MCF 10A (cell line): ENCODE results near the gene CHKB. TPM values are rescaled to one million over a fixed set of nuclear protein-coding genes. Genes with fewer than 3 reads are reported as not detected.

Experiments used
- BruUV-seq: library from RNA; stranded (reverse); fragments of 400-500 nt; replicated peaks from 2 replicates; lab custom pipeline; 2021; lab: Mats Ljungman, UMichigan
- CTCF ChIA-PET: fragments of 300-600 bp; sonication (Branson Sonifier 250); formaldehyde crosslinking; extraction: SDS; loops from one replicate; lab custom pipeline; 2021; ENCODE audit warnings: antibody characterized with exemption, inconsistent platforms; lab: Yijun Ruan, JAX
- POLR2A ChIA-PET: fragments of 300-600, 350-650 bp; sonication (Branson Sonifier 250); formaldehyde crosslinking; extraction: SDS; loops from one replicate; lab custom pipeline; 2020; ENCODE audit warnings: antibody characterized with exemption, inconsistent platforms; lab: Yijun Ruan, JAX
- DNase-seq: peaks from one replicate; pipeline ENCODE4 v3.0.0-alpha.2; 2018; ENCODE audit not compliant: unreplicated experiment
- H3K27ac Mint-ChIP-seq: one replicate; pipeline ENCODE4 v1.8.0; 2022; ENCODE audit warnings: mild to moderate bottlenecking, low read depth, mixed read lengths; ENCODE audit not compliant: unreplicated experiment
- H3K27me3 Mint-ChIP-seq: one replicate; pipeline ENCODE4 v1.8.0; 2022; ENCODE audit warnings: mixed read lengths; ENCODE audit not compliant: insufficient read depth, unreplicated experiment
- H3K36me3 Mint-ChIP-seq: one replicate; pipeline ENCODE4 v1.8.0; 2022; ENCODE audit warnings: mild to moderate bottlenecking, moderate library complexity, mixed read lengths; ENCODE audit not compliant: insufficient read depth, unreplicated experiment
- H3K4me1 Mint-ChIP-seq: one replicate; pipeline ENCODE4 v1.8.0; 2022; ENCODE audit warnings: mixed read lengths; ENCODE audit not compliant: insufficient read depth, unreplicated experiment
- H3K4me3 Mint-ChIP-seq: one replicate; pipeline ENCODE4 v1.8.0; 2022; ENCODE audit warnings: mild to moderate bottlenecking, moderate library complexity, mixed read lengths; ENCODE audit not compliant: unreplicated experiment
- H3K9me3 Mint-ChIP-seq: one replicate; pipeline ENCODE4 v1.8.0; 2022; ENCODE audit warnings: mixed read lengths; ENCODE audit not compliant: unreplicated experiment
- intact Hi-C: fragments of 100-400 bp; cut with micrococcal nuclease; formaldehyde crosslinking; loops from 2 replicates; pipeline ENCODE4 v1.14.1; 2022
- total RNA-seq: library from RNA; stranded (reverse); gene quantifications from 2 replicates; pipeline ENCODE4 v1.2.3, GENCODE V29; 2022
- TF ChIP-seq, protein P1 (sequence below): fragments of 200-600 bp; IDR thresholded peaks from one replicate; pipeline ENCODE4 v1.8.0; 2022; ENCODE audit warnings: antibody characterized with exemption, mild to moderate bottlenecking; ENCODE audit not compliant: unreplicated experiment

CHKB gene
- total RNA-seq, 1 experiment from 2014 or later: 60.6 TPM

DNA sequence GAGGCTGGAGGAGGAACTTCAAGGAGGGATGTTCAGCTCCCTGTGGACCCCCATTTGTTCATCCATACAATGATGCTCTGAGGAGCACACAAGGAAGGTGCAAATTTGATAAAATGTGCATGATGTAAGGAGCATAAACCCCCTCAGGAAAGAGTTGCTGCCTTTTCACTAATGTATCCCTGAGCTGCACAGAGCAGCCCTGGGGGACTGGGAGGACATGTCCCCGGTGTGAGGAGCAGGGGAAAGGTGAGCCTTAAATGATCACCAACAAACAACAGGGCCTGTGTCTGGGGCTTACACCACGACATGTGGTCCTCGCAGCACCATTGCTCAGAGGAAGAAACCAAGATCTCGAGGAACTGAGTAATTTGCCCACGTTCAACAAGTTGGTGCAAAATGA is 14.4 kb upstream of the CHKB start:
- Mint-ChIP-seq H3K27ac (no peak overlapping the region), H3K9me3 (no peaks in the 10 kb centered on the region), H3K4me3 (no peak overlapping the region), H3K27me3 (peaks cover 9% of the 10 kb centered on the region), H3K36me3 (peaks cover 6% of the 10 kb centered on the region), H3K4me1 (no peaks in the 10 kb centered on the region)
- POLR2A ChIA-PET: no interaction called here
- CTCF ChIA-PET: interaction anchor here (0.7 kb wide), 1 partner anchor 71 kb away, joined by 5 read pairs; the partner anchor contains the start of gene SCO2
- DNase-seq: no peak
- intact Hi-C loops: no loop called here
- TF ChIP-seq, protein P1, sequence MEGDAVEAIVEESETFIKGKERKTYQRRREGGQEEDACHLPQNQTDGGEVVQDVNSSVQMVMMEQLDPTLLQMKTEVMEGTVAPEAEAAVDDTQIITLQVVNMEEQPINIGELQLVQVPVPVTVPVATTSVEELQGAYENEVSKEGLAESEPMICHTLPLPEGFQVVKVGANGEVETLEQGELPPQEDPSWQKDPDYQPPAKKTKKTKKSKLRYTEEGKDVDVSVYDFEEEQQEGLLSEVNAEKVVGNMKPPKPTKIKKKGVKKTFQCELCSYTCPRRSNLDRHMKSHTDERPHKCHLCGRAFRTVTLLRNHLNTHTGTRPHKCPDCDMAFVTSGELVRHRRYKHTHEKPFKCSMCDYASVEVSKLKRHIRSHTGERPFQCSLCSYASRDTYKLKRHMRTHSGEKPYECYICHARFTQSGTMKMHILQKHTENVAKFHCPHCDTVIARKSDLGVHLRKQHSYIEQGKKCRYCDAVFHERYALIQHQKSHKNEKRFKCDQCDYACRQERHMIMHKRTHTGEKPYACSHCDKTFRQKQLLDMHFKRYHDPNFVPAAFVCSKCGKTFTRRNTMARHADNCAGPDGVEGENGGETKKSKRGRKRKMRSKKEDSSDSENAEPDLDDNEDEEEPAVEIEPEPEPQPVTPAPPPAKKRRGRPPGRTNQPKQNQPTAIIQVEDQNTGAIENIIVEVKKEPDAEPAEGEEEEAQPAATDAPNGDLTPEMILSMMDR: no peak
- no TSS peak for BruUV-seq

DNA sequence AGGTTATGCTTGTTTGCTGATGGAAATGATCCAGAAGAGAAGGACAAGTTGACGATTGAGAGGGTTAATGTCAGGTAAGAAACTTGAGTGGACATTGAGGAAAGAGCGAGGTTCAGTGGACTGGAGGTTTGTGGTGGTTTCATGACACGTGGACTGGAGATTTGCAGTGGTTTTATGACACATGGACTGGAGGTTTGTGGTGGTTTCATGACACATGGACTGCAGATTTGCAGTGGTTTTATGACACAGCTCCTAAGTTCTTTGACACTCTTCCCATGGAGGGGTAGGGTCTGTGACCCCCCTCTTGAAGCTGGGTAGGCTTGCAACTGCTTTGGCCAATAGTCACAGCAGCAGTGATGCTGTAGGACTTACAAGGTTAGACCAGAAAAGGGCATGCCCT is 12.5 kb upstream of the CHKB start:
- Mint-ChIP-seq H3K27me3 (peaks cover 9% of the 10 kb centered on the region), H3K4me3 (no peak overlapping the region), H3K36me3 (peaks cover 5% of the 10 kb centered on the region), H3K27ac (no peak overlapping the region), H3K9me3 (peaks cover 9% of the 10 kb centered on the region), H3K4me1 (no peaks in the 10 kb centered on the region)
- intact Hi-C loops: no loop called here
- BruUV-seq: no TSS peak
- no peak for DNase-seq
- ChIA-PET CTCF (interaction anchor here (1.3 kb wide), 1 partner anchor 33 kb away, joined by 3 read pairs; the partner anchor contains the start of gene SYCE3), POLR2A (no interaction called here)
- TF ChIP-seq, protein P1: no peak

DNA sequence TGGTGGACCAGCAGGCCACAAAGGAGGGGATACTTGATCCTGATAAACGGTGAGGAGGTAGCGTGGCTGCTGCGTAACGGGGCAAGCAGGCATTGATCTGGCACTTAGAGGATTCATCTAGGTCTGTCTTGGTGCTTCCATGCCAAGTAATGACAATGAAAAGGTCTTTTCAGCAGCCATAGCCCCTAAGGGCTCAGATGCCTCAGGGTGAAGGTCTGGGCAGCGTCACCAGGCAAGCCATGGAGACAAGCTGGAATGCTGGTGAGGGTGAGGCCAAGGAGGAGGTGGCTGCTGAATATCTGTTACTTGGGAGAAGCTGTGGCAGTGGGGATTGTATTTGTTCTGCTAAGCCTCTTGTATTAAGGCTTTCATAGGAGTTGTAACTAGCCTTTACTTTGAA is 4.8 kb upstream of the CHKB start:
- CTCF ChIA-PET: interaction anchor here (0.8 to 1.0 kb wide), 2 partner anchors 23 to 33 kb away, joined by 3 read pairs; no protein-coding TSS in a partner anchor
- Mint-ChIP-seq H3K36me3 (no peaks in the 10 kb centered on the region), H3K4me1 (no peaks in the 10 kb centered on the region), H3K9me3 (peaks cover 9% of the 10 kb centered on the region), H3K27me3 (peaks cover 11% of the 10 kb centered on the region), H3K27ac (no peak overlapping the region), H3K4me3 (no peak overlapping the region)
- POLR2A ChIA-PET: interaction anchor here (0.6 to 0.7 kb wide), 2 partner anchors 27 to 177 kb away, joined by 3 read pairs; no protein-coding TSS in a partner anchor
- BruUV-seq: no TSS peak
- intact Hi-C loops: no loop called here
- TF ChIP-seq, protein P1: no peak
- no peak for DNase-seq

DNA sequence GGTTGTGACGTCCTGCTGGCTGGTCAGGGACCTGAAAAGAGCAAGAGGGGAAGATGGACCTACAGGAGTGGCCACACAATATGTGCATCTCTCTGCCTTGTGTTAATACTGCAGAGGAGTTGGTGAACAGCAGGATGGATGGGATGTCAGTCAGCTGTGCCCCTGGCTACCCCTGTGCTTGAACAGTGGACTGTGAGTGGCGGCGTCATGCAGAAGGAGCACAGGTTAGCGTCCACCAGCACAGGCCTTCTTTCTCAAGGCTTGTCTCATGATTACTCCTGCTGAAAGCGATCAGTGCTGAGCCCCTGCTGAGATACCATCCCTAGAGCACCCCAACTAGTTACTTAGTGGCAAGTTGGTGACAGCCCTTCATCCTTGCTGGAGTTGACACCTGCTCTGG is 3.8 kb upstream of the CHKB start:
- TF ChIP-seq, protein P1: no peak
- DNase-seq: no peak
- peaks cover 9% of the 10 kb centered on the region for H3K9me3 Mint-ChIP-seq
- H3K36me3 Mint-ChIP-seq: no peaks in the 10 kb centered on the region
- POLR2A ChIA-PET: interaction anchor here (0.6 kb wide), 1 partner anchor 45 kb away, joined by 3 read pairs; no protein-coding TSS in a partner anchor
- H3K27me3 Mint-ChIP-seq: peaks cover 11% of the 10 kb centered on the region
- CTCF ChIA-PET: interaction anchor here (1.0 kb wide), 1 partner anchor 34 kb away, joined by 3 read pairs; no protein-coding TSS in a partner anchor
- H3K27ac Mint-ChIP-seq: no peak overlapping the region
- BruUV-seq: no TSS peak
- no peaks in the 10 kb centered on the region for H3K4me1 Mint-ChIP-seq
- intact Hi-C loops: no loop called here
- H3K4me3 Mint-ChIP-seq: no peak overlapping the region
